NCI-H1417 treated with DMSO at 0.1 percent for 48 hours (cell line): ENCODE results near the gene PPP4C.
"Not testable (repeated sequence)": the region's sequence is repeated elsewhere in the genome, so short reads cannot be mapped to it uniquely, and the experiment has no call there.

ENCODE experiments used
- DNase-seq: peaks from one replicate; lab custom pipeline; 2025; lab: John Stamatoyannopoulos, UW

The PPP4C gene

GRCh38 chr16:30125690-30126089, 49.9 kb downstream of the PPP4C start:
- not testable (repeated sequence) for DNase-seq

DNA sequence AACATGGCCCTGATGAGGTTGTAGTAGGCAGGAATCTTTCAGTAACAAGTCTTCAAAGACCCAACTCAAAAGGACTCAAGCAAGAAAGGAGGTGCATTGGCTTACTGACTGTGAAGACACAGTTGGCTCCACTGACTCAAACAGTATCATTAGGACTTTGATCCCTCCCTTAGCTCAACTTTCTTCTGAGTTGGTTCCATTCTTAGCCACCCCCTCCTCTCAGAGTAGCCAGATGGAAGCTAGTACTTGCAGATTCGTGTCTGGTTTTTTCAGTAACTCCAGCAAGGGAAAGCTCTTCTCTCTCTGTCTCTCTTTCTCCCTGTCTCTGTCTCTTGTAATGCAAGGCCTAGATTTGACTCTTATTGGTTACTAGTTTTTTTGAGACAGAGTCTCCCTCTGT, 52.2 kb downstream of the PPP4C start:
- no peak for DNase-seq

GRCh38 chr16:30131869-30132475, 56.2 kb downstream of the PPP4C start:
- DNase-seq = no peak

DNA sequence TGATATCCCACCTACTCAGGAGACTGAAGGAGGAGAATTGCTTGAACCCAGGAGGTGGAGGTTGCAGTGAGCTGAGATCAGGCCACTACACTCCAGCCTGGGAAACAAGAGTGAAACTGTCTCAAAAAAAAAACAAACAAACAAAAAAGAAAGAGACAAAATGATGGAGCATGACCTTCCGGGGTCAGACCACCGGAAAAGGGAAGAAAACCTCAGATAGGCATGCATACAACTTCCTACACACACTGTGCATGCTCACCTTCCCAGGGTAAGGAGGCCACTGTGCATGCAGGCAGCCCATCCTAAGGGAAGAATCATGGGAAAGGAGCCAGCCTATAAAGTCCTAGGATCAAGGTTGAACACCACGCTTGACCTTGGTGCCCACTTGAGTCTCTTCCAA, 56.8 kb downstream of the PPP4C start:
- DNase-seq = no peak
